HG03469 (cell line): ENCODE results near the gene ARHGAP33.
A peak's percentile ranks its signal among the peaks of the same experiment; 100 is the strongest.

ENCODE experiments used
- ATAC-seq: cut with Tn5 transposase; IDR thresholded peaks from one replicate; pipeline ENCODE4 v1.9.1; 2021; ENCODE audit warnings: mild to moderate bottlenecking, moderate library complexity, moderate number of reproducible peaks; ENCODE audit not compliant: unreplicated experiment

ARHGAP33 gene, protein sequence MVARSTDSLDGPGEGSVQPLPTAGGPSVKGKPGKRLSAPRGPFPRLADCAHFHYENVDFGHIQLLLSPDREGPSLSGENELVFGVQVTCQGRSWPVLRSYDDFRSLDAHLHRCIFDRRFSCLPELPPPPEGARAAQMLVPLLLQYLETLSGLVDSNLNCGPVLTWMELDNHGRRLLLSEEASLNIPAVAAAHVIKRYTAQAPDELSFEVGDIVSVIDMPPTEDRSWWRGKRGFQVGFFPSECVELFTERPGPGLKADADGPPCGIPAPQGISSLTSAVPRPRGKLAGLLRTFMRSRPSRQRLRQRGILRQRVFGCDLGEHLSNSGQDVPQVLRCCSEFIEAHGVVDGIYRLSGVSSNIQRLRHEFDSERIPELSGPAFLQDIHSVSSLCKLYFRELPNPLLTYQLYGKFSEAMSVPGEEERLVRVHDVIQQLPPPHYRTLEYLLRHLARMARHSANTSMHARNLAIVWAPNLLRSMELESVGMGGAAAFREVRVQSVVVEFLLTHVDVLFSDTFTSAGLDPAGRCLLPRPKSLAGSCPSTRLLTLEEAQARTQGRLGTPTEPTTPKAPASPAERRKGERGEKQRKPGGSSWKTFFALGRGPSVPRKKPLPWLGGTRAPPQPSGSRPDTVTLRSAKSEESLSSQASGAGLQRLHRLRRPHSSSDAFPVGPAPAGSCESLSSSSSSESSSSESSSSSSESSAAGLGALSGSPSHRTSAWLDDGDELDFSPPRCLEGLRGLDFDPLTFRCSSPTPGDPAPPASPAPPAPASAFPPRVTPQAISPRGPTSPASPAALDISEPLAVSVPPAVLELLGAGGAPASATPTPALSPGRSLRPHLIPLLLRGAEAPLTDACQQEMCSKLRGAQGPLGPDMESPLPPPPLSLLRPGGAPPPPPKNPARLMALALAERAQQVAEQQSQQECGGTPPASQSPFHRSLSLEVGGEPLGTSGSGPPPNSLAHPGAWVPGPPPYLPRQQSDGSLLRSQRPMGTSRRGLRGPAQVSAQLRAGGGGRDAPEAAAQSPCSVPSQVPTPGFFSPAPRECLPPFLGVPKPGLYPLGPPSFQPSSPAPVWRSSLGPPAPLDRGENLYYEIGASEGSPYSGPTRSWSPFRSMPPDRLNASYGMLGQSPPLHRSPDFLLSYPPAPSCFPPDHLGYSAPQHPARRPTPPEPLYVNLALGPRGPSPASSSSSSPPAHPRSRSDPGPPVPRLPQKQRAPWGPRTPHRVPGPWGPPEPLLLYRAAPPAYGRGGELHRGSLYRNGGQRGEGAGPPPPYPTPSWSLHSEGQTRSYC

DNA sequence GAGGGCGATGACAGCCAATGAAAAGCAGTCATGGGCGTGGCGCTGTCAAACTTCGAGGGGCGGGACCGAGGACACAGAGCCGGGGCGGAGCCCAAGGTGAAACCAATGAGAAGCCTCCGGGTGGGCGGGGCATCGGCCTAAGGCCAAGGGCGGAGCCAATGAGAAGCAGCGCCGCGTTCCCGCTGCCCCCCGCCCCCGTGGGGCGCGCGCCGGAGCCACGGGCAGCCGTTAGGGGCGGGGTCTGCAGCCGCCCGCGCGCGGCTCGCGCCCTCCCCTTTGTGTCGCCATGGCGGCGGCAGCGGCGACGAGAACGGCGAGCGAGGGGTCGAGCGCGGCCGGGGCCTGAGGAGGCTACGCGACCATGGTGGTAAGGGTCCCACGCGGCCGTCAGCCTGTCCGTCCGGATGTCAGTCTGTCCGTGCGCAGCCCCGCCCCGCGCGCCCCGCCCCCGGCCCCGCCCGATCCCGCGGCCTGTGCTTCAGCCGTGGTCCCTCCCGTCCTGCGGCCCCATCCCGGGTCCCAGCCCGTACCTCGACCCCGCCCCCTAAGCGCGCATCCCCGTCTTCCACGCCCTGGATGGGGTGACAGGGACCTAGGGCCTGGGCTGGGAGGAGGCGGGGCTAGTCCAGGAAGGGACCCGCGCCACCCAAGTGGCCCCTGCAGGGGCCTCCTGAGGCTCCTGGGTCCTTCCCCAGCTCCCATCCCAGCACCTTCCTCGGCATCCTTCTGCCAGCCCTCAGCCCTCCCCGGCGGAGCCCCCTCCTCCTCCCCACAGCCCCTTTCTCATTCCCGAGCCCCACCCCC, at the start of gene ARHGAP33:
ARHGAP33 (plus strand) TSS at position 267 of the 804 bp plus-strand sequence; CDS start at position 362, 95 bp downstream.
- peak; percentile 84 for ATAC-seq

DNA sequence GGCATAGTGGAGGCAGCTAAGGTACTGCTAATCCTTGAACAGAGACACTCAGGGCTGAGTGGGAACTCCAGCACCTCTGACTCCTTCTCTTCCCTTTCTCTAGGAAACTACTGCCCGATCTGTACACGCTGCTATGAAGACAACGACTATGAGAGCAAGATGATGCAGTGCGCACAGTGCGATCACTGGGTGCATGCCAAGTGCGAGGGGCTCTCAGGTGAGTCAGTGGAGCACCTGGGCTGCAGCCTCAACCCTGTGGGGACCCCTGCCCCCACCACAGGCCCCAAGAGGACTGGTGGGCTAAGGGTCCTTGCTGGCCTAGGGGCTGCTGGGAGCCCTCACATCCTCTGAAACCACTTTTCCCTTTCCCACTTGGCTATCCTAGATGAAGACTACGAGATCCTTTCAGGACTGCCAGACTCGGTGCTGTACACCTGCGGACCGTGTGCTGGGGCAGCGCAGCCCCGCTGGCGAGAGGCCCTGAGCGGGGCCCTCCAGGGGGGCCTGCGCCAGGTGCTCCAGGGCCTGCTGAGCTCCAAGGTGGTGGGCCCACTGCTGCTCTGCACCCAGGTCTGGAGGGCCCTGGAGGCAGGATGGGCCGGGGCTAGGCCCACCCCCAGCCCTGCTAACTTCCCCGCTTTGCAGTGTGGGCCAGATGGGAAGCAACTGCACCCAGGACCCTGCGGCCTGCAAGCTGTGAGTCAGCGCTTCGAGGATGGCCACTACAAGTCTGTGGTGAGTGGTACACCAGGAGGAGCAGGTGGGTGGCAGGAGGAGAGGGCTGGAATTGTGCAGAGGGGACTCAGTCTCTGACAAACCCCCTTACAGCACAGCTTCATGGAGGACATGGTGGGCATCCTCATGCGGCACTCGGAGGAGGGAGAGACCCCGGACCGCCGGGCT, 48.1 kb upstream of the ARHGAP33 start:
- ATAC-seq: no peak

DNA sequence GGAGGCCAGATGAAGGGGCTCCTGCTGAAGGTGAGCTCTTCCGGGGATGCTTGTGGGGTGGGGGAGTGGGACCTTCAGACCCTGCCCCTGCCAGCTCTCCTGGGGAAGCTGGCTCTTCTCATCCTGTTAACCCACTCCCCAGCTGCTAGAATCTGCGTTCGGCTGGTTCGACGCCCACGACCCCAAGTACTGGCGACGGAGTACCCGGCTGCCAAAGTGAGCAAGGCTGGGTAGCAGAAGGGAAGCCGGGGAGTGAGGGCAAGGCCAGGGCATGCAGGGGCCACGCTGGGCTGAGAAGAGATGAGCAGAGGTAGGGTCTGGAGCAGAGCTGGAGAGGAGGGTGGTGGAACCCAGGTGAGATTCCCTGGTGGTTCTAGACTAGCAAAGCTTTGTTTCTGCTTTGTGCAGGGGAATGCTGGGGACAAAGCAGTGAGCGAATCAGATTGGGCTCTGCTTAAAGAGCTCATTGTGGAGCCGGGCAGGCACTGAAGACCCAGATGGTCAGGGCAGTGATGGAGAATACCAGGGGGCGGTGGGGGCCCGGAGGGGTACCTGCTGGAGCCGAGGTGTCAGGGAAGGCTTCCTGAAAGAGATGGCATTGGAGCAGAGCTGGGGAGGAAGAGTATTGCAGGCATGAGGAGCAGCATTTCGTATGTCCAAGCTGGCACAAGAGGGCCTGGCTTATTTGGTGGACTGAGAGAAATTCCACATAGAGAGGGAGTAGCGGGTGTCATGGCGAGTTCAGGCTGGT, 47.2 kb upstream of the ARHGAP33 start:
- ATAC-seq: no peak

DNA sequence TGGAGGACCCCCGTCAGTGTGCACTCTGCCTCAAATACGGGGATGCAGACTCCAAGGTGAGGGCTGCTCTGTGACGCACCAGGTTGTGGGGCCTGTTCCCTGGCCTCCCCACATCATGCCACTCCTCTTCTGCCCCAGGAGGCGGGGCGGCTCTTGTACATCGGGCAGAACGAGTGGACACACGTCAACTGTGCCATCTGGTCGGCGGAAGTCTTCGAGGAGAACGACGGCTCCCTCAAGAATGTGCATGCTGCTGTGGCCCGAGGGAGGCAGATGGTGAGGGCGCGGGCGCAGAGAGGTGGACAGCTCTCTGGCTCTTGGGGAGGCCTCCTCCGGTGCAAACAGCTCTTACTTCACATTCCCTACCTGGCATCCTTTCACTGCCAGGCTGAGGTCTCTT, 46.3 kb upstream of the ARHGAP33 start:
- no peak for ATAC-seq

DNA sequence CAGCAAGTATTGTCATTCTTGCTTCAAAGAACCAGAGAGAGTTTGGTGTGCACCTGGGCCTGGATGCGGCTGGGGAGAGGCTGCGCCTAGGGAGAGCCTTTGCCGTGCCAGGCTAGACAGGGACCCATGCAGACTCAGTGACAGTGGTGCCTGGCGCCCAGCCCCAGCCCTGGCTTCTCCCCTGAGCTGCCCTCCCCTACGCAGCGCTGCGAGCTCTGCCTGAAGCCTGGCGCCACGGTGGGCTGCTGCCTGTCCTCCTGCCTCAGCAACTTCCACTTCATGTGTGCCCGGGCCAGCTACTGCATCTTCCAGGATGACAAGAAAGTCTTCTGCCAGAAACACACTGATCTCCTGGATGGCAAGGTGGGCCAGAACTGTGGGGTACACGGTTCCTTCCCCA, 45.6 kb upstream of the ARHGAP33 start:
- no peak for ATAC-seq

DNA sequence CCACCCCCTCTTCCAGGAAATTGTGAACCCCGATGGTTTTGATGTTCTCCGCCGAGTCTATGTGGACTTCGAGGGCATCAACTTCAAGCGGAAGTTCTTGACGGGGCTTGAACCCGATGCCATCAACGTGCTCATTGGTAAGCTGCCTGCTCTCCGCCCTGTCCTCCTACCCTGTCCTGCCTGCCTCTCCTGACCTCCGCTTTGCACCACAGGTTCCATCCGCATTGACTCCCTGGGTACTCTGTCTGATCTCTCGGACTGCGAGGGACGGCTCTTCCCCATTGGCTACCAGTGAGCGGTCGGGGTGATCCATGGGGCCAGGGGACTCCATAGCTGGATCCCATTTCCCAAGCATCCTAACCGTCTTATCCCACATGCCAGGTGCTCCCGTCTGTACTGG, 45.0 kb upstream of the ARHGAP33 start:
- ATAC-seq: no peak

DNA sequence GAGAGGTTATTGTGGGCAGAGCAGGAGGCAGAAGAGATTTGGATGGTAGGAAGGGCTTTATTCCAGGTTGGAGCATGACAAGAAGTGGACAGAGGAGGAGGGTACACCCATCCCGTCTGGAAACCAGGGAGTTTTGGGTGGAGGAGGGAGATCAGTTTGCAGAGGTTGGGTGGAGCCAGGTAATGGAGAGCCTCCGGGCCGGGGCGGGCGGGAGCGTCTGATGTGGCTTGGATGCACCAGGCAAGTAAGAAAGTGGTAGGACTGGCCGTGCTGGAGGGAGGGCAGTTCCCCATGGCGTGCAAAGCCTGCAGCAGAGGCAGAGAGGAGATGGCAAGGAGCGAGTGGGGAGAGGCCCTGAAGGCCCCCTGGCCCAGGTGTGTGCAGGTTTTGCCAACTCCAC, 44.0 kb upstream of the ARHGAP33 start:
- ATAC-seq: no peak

DNA sequence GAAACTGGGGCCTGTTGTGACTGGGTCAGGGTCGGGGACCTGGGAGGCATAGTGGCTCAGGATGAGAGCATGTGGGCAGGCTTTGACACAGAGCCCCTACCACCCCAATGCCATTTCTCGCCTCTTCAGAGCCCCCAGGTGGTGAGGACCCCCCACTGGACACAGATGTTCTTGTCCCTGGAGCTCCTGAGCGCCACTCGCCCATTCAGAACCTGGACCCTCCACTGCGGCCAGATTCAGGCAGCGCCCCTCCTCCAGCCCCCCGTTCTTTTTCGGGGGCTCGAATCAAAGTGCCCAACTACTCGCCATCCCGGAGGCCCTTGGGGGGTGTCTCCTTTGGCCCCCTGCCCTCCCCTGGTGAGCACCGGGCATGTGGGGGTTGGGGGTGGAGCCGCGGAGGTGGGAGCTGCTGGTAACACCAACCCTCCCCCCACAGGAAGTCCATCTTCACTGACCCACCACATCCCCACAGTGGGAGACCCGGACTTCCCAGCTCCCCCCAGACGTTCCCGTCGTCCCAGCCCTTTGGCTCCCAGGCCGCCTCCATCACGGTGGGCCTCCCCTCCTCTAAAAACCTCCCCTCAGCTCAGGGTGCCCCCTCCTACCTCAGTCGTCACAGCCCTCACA, 43.5 kb upstream of the ARHGAP33 start:
- no peak for ATAC-seq

DNA sequence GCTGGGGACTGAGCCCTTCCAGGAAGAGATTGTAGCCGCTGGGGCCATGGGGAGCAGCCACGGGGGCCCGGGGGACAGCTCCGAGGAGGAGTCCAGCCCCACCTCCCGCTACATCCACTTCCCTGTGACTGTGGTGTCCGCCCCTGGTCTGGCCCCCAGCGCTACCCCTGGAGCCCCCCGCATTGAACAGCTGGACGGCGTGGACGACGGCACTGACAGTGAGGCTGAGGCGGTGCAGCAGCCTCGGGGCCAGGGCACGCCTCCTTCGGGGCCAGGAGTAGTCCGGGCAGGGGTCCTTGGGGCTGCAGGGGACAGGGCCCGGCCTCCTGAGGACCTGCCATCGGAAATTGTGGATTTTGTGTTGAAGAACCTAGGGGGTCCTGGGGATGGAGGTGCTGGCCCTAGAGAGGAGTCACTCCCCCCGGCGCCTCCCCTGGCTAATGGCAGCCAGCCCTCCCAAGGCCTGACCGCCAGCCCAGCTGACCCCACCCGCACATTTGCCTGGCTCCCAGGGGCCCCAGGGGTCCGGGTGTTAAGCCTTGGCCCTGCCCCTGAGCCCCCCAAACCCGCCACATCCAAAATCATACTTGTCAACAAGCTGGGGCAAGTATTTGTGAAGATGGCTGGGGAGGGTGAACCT, 42.7 kb upstream of the ARHGAP33 start:
- no peak for ATAC-seq

DNA sequence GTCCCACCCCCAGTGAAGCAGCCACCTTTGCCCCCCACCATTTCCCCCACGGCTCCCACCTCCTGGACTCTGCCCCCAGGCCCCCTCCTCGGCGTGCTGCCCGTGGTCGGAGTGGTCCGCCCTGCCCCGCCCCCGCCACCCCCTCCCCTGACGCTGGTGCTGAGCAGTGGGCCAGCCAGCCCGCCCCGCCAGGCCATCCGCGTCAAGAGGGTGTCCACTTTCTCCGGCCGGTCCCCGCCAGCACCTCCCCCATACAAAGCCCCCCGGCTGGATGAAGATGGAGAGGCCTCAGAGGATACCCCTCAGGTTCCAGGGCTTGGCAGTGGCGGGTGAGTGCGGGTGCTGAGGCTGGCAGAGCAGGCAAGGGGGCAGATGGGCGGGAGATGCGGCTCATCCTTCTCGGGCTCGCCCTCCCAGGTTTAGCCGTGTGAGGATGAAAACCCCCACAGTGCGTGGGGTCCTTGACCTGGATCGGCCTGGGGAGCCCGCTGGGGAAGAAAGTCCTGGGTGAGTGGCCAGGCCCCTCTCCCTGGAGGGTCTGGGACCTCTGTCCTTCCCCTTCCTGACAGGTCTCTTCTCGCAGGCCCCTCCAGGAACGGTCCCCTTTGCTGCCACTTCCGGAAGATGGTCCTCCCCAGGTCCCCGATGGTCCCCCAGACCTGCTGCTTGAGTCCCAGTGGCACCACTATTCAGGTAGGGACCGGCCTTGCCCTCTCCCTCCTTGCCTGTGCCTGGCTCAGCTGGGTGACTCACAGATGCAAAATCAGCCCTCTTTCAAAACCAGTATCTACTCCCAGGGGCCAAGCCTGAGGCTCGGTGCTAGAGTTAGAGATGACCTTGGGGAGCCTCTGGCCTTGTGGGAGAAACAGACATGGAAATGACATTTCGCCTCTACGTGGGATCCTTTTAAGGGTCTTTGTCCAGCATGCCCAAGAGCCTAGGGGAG, 41.9 kb upstream of the ARHGAP33 start:
- ATAC-seq: no peak

DNA sequence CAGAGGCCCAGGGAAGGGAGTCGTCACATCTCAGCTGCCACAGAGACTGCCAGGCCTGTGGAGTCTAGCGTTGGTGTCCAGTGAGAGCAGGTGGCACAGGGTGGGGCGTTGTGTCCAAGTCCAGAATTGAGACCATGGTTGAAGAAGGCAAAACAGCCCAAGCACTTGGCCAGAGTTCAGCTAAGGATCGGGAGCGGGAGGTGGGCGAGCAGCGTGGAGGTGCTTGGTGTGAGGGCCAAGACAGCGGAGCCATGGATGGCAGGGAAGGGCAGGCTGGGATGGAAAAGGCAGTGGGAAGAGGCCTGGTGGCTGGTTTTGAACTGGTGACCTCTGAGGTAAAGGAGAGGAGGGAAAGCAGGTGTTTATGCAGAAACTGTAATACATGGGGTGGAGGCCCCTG, 41.1 kb upstream of the ARHGAP33 start:
- no peak for ATAC-seq

DNA sequence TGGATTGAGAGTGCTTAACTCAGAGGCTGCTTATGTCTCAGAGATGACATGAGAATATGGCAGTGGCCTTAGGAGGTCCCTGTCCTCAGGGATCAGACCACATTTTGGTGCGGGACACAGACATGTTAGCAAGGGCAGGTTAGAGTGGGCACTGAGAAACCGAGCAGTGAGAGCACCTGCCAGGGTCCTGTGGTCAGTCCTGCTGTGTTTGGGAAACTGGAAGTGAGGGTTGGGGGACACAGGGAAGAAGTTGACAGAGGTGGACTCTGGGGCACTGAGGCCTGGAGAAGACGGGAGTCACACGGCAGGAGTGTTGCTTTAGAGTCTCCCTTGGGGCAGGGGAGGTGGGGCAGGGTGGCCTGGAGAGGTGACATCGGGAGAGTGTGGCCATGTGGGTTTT, 40.5 kb upstream of the ARHGAP33 start:
- no peak for ATAC-seq

DNA sequence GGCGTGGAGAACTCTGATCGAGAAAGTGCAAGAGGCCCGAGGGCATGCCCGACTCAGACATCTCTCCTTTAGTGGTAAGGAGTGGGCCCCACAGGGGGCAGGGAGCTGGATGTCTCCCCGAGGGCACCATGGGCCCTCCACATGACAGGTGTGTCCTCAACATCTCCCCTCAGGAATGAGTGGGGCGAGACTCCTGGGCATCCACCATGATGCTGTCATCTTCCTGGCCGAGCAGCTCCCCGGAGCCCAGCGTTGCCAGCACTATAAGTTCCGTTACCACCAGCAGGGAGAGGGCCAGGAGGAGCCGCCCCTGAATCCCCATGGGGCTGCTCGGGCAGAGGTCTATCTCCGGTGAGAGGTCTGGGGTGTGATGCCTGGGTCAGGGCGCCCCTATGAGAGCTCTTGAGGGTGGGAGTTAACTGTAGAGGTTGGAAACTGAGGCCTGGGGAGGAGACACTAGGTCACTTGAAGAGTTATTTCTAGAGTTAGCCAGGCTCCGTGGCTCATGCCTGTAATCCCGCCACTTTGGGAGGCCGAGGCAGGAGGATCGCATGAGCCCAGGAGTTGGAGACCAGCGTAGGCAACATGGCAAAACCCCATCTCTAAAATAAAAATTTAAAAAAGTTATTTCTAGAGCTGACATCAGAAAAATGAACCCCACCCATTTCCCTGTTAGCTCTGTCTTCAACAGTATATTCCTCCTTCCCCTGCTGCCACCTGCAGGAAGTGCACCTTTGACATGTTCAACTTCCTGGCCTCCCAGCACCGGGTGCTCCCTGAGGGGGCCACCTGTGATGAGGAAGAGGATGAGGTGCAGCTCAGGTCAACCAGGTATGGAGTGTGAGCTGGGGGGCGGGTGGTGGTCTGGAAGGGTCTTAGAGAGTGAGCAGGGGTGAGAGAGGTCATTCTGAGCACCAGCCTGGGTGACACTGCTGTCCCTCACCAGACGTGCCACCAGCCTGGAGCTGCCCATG, 38.2 kb upstream of the ARHGAP33 start:
- ATAC-seq: no peak

DNA sequence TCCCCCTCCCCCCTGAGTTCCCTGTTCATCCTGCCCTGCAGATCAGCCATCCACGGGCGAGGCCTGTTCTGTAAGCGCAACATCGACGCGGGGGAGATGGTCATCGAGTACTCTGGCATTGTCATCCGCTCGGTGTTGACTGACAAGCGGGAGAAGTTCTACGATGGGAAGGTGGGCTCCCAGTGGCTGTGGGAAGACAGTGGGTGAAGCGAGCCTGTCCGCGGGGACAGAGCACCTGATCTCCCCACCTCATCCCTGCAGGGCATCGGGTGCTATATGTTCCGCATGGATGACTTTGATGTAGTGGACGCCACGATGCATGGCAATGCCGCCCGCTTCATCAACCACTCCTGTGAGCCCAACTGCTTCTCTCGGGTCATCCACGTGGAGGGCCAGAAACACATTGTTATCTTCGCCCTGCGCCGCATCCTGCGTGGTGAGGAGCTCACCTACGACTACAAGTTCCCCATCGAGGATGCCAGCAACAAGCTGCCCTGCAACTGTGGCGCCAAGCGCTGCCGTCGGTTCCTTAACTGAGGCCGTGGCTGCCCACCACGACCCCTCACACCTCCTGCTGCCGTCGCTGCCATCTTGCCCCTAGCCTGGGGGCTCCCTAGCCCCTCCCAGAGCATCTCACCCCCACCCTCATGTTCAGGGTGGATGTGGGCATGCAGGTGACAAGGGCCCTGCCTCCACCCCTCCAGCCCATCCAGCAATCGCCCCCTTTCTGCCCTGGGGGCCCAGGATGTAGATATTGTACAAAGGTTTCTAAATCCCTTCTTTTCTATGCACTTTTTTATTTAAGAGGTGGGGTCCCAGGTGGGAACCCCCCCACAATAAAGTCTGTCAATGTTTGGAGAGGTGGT, 37.1 kb upstream of the ARHGAP33 start:
- ATAC-seq: no peak

DNA sequence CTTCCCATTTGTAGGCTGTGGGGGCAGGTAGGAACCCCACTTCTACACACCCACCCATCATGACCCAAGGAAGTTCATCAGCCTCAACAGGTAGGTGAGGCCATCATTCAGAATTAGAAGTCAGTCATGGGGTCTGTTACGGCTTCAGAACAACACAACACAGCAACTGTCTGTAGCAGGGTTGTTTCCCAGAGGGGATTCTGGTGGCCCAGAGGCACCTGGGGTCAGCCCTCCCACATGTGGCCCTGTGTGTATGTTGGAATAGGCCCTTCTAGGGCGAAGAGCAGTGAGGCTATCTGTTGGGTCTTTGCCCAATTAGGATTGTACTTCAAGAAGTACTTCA, 36.5 kb upstream of the ARHGAP33 start:
- no peak for ATAC-seq
